Epidermal melanocyte (primary cell): ENCODE results near the gene CA5A.

Experiments used
- DNase-seq: peaks from one replicate; pipeline ENCODE4 v3.0.0; 2011; ENCODE audit warnings: low spot score; ENCODE audit not compliant: insufficient read length

The CA5A gene

DNA sequence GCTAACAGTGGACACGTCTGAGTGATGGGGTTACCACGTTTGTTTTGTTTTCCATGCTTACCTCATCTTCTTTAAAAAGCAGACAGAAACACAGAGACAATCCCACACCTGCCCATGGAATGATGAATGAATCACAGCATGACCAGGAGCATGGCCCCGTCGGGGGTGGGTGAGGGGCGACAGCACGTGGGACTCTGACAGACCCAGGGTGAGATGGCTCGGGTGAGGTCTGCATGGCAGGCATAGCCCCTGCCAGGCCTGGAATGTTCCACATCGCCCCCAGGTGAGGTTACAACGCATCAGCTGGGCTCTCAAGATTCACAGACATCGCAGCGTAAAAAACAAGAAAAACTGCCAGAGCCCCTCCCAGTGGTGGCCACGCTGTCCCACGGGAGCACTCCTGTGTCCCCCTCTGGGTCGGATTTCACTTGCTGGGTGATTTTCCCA, 85.2 kb downstream of the CA5A start:
- DNase-seq: no peak

DNA sequence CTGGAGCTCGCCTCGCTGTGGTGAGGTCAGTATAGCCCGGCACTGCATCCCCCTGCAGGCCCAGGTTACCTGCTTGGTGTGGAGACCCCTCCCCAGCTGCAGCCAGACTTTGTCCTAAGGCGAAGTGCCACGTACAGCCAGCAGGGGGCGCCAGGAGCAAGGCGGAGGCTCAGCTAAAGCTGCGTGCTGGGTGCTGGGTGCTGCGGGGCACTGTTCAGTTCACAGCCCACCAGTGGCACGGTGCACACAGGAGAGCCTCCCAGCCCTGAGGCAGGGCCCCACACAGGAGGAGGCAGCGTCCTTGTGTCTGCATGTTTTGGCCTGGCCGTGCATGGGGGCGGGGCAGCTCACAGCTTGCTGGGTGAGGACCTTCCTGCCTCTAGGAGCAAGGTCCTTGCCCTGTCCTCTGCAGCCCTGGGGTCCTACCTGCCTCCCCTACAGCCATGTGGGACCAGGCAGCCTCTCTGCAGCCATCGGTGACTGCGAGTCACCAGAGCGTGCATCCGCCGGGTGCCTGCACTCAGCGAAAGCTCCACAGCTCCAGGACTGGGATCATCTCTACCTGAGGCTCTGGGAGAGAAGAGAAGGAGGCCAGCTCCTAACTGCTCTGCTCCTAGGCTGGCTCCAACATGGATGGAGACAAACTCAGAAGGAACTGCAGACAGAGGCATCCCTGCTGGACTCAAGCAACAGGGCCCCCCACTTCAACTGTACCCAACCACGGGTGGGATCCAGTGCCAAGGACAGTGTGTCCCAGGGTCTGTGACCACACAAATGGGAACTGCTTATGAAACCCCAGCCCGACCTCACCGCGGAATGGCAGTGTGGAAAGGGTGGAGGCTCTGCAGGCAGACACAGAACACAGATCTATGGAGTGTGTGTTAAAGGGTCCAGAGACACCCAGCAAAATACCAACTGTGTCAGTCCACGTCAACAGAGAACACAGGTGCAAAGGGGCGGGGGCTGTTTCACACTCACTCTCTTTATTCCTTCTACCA, 86.0 kb downstream of the CA5A start:
- DNase-seq: no peak

DNA sequence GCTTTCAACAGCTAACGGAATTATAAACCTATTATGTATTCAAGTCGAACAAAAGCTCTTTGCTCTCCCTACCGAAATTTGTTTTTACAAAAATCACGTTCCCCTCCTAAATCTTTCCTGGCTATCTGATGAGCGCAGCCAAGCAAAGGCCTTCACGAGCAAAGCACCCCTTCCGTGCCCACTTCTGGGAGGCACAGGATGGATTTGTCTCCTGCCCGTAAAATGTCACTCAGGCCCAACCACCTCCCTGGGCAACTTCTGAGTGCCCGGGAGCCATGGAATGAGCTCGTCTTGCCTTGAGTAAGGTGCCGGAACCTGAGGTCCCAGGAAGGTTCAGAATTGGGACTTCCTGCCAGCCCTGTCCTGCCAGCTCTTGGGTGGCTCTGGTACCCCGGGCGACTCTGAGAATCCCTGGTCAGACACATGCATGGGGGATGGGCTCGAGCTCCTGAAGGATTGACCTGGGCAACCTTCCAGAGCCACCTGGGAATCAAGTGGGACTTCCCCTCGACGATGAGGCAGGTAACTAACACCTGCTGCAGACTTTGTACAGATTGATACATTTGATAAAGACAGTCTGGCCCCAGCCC, 86.8 kb downstream of the CA5A start:
- no peak for DNase-seq

DNA sequence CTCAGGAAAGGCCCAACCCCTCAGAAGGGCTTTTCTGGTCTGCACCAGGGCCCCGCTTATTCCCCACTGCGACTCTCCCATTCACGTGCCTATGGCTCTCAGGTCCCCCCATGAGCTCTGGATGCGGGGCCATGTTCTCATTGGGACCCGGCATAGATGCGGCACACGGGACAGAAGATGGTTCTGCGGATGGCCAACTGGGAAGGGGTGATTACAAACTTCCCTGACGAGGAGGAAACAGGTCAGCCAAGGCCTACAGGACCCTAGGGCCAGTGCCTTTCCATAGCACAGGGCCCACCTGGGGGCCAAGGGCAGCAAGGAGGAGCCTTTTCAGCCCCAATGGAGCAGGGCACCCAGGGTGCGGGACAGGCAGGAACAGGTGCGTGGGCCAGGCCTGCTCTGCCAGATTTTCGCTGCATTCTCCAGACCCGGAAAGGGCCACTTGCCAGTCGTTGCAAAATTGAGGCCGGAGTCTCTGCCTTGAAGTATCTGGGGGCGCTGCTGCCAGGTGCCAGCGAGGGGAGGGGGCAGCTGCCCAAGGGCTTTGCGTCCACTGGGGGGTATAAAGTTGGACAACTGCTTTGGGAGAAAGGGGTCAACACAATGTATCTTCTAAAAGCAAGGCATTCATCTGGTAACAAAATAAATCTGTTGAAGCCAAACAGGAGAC, 87.5 kb downstream of the CA5A start:
- DNase-seq: no peak

DNA sequence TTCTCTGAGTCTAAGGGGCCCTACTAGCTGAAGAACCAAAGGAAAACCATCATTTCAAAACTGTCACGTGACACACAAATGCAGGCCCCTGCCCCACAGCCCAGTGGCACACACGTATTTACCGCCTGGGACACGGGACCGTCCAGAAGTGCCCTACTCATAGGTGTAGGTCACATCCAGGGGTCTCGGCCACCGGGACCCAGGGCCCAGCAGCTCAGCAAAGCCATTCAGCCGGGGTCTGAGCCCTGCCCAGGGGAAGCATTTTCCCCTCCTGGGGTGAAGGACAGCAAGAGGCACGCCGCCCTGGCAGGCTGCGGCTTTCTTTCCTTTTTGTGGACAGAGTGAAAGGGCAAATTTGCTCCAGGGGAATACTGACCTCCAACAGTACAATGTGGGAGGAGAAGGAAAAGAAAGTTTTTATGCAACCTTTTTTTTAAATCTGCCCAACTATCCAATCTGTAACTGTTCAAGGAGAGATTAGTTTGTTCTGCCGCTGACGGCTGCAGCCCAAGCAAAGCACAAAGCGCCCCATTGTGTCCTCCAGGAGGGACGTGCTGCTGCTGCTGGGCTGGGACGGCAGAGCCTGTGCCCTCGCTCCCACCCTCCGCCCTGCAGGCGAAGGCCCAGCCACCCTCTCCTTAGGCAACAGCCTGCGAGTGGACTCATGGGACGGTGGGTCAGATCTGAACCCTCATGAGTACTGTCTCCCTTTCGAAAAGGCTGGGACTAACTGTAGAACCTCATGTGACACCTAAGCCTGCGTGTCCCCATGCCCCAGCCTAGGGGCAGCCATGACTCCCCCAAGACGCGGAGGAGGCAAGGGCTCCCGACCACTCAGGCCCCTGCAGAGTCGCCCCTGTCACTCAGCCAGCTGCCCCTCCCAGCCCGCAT, 88.3 kb downstream of the CA5A start:
- peak; percentile 80 for DNase-seq

DNA sequence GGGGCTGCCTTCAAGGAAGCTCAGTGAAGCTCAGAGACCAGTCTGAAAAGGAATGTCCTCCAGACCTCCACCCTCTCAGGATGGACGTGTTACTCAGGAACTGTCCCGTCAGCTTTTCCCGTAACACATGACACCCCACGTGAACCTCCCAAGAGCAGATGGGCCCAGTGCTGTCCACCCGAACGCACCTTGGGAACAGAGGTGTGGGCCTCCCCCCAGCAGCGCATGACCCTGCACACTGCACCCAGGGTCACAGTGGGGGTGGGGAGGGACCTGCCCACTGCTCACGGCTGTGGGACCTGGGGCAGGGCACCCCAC, 88.9 kb downstream of the CA5A start:
- DNase-seq: no peak

DNA sequence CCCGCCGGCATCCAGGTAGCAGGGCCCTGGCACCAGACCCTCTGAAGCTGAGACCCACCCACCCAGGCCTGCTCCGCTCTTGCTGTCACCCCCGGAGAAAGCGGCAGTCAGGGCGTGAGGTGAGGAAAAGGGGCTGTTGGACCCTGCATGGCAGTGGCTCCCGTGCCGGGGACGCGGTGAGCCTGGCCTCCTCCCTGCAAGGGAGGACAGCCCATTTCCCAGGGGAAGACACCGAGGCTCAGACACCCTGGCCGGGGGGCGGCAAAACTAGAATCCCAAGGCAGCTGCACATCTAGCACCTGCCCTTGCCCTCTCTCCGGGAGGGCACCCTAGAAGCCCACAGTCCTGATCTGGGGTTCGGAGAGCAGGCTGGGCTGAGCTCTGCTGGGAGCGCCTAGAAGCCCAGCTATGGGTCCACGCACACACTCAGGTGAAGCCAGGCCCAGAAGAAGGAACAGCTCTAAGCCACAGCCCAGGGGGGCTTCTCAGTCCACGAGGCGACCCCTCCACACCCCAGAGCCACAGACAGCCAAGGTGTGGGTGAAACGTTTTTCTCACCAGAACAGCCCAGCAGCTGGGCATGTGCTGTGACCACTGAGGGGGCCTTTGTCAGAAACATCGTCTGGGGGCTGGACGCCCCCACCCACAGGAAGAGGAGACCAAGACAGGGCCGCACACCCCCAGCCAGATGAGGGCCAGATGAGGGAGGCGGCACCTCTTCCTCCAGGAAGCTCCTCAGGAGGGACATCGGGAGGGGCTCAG, 89.4 kb downstream of the CA5A start:
- DNase-seq: no peak

DNA sequence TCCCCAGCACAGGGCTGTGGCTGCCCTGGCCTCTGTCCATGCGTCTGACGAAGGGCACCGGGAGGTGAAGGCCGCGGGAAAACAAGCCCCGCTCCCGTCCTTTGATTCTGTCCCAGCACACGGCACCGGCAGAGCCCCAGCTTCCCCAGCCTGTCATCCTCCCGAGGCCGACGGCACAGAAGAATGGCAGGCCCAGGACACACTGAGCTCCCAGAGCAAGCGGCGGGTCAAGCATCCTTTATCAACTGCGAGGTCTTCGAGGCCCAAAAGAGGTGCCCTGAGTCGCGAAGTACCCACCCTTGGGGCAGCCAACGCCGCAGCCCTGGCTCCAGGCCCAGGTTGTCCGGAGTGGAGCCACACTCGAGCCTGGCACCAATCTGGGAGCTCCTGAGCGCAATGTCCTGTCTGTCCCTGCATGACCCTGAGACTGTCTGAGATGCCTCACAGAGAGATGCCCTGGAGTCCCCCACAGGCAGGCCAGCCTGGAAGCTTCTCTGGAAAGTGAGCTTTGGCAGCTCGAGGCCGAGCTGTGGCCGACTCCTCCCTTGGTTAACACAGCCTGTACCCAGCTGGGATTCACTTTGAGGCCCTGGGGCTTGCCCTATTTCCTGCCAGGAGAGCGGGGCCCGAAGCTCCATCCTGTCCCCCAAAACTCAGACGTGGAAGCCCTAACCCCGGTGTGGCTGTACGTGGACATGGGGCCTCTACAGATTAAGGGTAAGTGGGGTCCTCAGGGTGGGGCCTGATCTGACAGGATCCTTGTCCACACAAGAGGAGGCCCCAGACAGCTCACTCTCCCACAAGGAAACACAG, 90.3 kb downstream of the CA5A start:
- DNase-seq: no peak

DNA sequence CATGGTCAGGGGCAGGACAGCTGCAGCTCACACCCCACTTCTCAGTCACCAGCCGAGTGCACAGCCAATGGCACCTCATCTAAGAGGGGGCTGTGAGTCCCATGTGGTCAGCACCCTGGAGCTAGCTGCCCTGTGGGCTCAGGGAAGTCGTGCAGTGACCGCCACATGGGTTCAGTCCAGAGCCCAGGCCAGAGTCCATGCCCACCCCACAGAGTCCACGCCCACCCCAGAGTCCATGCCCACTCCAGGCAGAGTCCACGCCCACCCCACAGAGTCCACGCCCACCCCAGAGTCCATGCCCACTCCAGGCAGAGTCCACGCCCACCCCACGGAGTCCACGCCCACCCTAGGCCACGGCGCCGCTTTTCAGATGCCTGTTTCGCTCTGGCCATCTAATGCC, 91.1 kb downstream of the CA5A start:
- DNase-seq: no peak

DNA sequence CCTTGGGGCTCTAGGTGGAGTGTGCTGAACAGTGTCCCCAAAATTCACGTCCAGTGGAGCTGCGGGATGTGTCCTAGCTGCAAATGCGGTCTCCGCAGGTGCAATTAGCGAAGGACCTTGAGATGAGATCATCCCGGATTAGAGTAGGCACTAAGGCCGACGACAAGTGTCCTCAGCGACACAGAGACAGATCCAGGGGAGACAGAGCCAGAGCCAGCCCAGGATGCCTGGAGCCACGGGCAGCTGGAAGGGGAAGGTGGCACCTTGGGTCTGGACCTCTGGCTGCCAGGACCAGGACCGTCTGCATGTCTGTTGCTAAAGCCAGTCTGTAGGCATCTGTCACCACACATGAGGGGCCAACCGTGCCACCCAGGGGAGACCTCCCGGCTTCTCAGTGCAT, 91.5 kb downstream of the CA5A start:
- DNase-seq: no peak

DNA sequence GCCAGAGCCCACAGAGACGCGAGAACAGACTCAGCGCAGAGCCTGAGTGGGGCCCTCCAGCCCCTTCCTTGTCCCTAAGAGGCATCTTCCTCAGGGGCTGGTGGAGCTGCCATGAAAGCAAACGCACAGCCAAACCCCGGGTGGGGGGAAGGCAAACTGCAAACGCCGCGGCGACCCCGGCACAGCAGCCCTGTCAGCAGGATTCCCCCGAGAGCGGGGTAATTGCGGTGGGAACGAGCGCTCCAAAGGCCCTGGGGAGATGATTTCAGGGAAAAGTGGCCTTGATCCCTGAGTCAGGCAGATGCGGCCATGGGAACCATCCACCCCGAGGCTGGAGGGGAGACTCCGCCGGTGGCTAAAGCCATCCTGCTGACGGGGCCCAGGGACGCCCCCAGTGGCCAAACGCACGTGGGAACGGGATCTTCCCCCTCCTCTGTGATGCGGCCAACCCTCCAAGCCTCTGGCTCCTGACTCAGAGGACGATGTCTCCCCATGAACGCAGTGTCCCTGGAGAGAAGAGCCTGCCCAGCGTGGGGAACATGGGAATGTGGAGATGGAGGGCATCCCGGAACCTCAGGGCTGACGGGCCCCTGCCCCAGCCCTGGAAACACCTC, 92.1 kb downstream of the CA5A start:
- DNase-seq: no peak

DNA sequence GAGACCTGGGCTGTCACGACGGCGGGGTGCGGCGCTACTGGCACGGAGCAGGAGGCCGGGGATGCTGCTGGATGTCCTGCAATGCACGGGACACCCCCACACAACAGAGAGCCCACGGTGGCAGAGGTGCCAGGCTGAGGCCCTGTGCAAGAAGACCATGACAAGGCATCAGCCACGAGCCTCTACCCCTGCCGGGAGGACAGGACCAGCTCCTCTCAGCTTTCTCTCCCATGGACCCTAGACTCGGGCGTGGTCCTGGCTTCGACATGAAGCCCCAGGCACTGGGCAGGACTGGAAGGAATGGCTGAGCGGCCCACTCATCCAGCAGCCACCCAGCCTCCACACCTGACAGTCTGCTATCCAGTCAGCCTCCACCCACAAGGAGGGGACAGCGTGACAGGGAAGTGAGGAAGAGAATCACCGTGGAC, 92.6 kb downstream of the CA5A start:
- no peak for DNase-seq

DNA sequence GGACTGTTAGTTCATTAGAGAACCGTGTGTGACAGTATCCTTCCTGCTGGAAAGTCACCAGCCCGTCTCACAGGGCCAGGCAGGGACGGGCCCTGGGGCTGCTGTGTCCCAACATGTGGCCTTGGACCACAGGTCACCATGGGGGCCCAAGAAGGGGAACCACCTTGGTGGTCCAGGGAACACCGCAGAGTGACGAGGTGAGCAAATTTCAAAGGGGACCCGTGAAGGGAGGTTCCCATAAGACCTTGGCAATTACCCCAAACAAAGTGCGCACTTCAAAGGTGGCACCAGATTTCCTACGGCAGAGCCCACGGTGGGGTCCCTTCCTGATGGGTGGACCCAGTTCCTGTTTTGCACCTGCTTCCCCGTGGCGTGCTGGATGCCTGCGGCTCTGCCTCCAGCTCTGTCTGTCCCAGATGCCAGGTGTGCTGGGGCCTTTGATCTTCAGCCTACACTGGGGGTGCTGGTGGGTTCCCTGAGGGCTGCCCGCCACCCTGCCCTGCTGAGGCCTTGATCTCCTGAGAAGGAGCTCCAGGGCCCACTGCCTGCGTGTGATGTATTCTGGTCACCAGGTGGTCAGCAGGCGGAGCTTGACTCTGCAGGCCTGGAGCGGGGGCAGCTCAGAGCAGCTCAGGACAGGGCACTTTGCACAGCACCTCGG, 94.0 kb downstream of the CA5A start:
- DNase-seq: no peak

DNA sequence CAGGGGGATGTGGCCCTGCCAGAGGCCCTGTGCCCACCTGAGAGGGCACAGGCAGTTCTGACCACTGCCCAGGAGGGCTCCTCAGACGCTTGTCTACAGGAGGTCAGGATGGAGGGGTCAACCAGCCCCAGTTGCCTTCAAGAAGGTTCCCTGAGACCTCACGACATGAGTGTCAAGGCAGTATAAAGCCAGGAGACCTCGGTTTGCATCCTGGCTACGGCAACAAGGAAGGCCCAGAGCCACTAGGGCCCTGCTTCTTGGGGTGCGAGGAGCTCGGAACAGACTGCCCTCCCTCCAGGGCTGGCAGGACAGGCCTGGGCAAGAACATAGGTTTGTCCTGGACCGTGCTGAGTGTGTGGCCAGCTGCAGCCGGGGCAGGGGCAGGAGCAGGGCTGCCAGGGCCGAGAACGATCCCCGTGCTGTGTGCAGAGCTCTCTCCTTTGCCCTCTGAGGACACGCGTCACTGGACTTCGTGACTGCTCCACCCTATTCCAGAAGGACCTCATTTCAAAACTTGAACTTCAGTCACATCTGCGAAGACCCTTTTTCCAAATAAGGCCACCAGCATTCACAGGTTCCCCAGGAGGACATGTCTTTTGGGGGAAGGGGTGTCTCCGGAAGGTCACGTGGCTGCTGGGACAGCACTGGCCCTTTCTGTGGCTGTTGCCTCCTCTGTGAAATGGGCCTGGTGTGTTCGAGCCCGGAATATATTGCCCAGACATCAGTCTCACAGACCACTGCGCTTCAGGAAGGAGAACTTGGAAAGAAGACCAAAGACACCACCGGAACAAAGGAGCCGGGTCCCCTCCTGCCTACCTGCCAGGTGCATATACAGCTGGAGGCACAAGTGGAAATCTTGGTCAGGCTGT, 94.8 kb downstream of the CA5A start:
- DNase-seq: no peak

DNA sequence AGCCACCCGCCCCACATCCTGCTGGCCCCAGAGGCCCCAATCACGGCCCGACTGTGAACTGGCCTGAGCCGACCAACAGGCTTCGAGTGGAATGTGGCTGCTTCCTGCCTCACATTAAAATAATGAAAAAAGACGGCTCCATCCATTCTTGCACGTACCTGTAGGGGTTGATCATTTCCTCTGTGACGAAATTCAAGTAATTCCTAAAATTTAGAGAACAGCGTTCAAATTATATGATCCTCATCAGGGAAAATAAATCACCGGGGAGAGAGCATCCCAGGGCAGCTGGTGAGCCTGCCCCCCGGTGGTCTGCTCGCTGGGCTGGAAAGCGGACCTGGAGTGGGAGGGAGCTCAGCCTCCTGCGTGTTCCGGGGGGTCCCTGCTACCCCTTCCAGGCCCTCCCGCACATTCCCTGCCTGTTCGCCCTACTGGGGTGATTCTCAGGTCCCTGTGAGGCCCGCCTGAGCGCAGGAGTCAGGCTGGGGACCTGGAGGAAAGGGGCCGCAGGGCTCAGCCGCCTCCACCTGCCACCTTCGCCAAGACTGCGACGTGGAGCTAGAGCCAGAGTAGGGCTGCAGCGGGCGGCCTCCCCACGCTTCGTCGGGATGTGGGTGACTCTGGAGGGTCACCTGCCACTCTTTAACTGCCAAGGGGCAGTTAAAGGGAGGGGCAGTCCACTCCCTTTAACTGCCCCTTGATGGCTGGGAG, 95.9 kb downstream of the CA5A start:
- no peak for DNase-seq

DNA sequence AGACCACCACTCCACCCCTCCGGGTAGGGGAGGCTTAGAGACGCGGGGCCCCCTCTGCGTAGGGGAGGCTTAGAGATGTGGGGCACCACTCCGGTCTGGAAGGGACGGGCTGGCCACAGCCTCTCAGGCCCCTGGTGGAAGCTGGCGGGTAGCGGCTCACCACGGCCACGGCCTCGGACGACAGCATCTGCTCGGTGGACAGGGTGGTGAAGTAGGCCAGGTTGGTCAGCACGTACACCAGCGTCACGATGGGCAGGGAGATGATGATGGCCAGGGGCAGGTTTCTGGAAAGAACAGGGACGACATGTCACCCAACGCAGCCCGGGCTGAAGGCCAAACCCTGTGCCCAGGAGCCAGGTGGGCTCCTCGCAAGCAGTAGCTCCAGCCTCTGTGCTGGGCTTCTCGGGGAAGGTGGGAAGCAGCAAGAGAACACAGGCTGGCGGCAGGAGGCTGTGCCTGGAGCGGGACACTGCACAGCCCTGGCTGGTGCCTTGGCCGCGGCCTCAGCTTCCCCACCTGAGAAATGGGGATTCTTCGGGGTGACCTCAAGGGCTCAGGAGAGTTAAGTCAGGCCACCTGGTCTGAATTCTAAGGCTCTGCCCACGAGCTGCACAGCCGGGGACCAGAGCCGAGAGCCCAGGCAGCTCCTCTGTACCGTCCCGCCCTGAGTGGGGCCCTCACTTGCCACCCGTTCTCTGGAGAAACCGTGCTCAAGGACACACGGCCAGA, 96.6 kb downstream of the CA5A start:
- DNase-seq: no peak
